K562 (cell line): Measurements from ENCODE around the gene EPHB3. TPM values are rescaled to one million over a fixed set of nuclear protein-coding genes. Genes with fewer than 3 reads are reported as not detected.

ENCODE experiments used
- ATAC-seq: fragments of 200-7000 bp; cut with Tn5 transposase; 3 replicates; pipeline ENCODE4 v1.9.1; 2020; ENCODE audit warnings: moderate library complexity
- BruUV-seq: library from RNA; stranded (reverse); fragments of 400-500 nt; replicated peaks from 2 replicates; lab custom pipeline; 2021; lab: Mats Ljungman, UMichigan
- CTCF ChIA-PET: fragments of 300-600 bp; formaldehyde crosslinking; extraction: SDS; loops from one replicate; lab custom pipeline; 2021; ENCODE audit warnings: low intra/inter-chr PET ratio; lab: Yijun Ruan, JAX
- POLR2A ChIA-PET: fragments of 300-600, 350-650 bp; sonication (Branson Sonifier 250); formaldehyde crosslinking; extraction: SDS; loops from one replicate; lab custom pipeline; 2021; ENCODE audit warnings: antibody characterized with exemption, inconsistent platforms; lab: Yijun Ruan, JAX
- DNase-seq, 4 experiments: peaks; one replicate each; pipeline versions ENCODE4 v3.0.0 to v3.0.0-alpha.2; 2011 to 2018; ENCODE audit warnings: low spot score in 3 of 4, mixed read lengths in 3 of 4; ENCODE audit errors: extremely low read depth in 1 of 4
- FAIRE-seq: peaks from 2 replicates; lab custom pipeline; 2011; peaks lifted over from hg19 to GRCh38; lab: Jason Lieb, UNC
- H2AFZ ChIP-seq: 2 replicates; pipeline ENCODE4 v1.6.0; 2011; ENCODE audit warnings: low read depth, low read length, control low read depth, inconsistent platforms
- H3K27ac ChIP-seq: fragments of 200-600 bp; 3 replicates; pipeline ENCODE4 v1.8.0; 2011; ENCODE audit warnings: low read depth, mild to moderate bottlenecking, control low read depth, inconsistent platforms, low read length, moderate library complexity, mixed read lengths; ENCODE audit errors: extremely low read depth
- H3K27me3 ChIP-seq, 2 experiments: fragments of 300-600 bp in 1 of 2; 2 replicates in 1 of 2; 3 replicates in 1 of 2; pipeline versions ENCODE4 v1.6.0 to v1.8.0; 2011; ENCODE audit warnings: inconsistent platforms in 2 of 2, low read length in 2 of 2, mild to moderate bottlenecking in 1 of 2, mixed read lengths in 1 of 2, moderate library complexity in 1 of 2; ENCODE audit not compliant: control insufficient read depth in 2 of 2, insufficient read depth in 2 of 2
- H3K36me3 ChIP-seq: fragments of 300-600 bp; 3 replicates; pipeline ENCODE4 v1.8.0; 2011; ENCODE audit warnings: mild to moderate bottlenecking, low read length, inconsistent platforms; ENCODE audit not compliant: control insufficient read depth, insufficient read depth
- H3K4me1 ChIP-seq, 2 experiments: fragments of 200-600 bp in 1 of 2; replicated peaks in 1 of 2; 2 replicates in 1 of 2; 3 replicates in 1 of 2; pipeline versions ENCODE4 v1.5.1 to v1.8.0; 2011; ENCODE audit warnings: inconsistent platforms in 2 of 2, low read length in 2 of 2, mild to moderate bottlenecking in 1 of 2, mixed read lengths in 1 of 2, moderate library complexity in 1 of 2; ENCODE audit not compliant: control insufficient read depth in 2 of 2, insufficient read depth in 2 of 2
- H3K4me2 ChIP-seq: 2 replicates; pipeline ENCODE4 v1.6.1; 2011; ENCODE audit warnings: low read length, control low read depth, inconsistent platforms, mixed read lengths; ENCODE audit not compliant: insufficient read depth
- H3K4me3 ChIP-seq: fragments of 200-600 bp; sonication (generic), shearing (Covaris generic); 2 replicates; pipeline ENCODE4 v1.5.1; 2016; ENCODE audit warnings: control low read depth, inconsistent platforms
- H3K79me2 ChIP-seq: fragments of 200-600 bp; 3 replicates; pipeline ENCODE4 v1.8.0; 2011; ENCODE audit warnings: low read length, inconsistent platforms; ENCODE audit not compliant: control insufficient read depth, insufficient read depth
- H3K9ac ChIP-seq, 2 experiments: 2 replicates each; pipeline versions ENCODE4 v1.6.0 to v1.6.1; 2011; ENCODE audit warnings: low read depth in 2 of 2, low read length in 2 of 2, control low read depth in 1 of 2, inconsistent platforms in 1 of 2, mild to moderate bottlenecking in 1 of 2, mixed read lengths in 1 of 2; ENCODE audit not compliant: insufficient read depth in 1 of 2
- H3K9me1 ChIP-seq: one replicate; pipeline ENCODE4 v1.6.0; 2011; ENCODE audit warnings: inconsistent platforms, mild to moderate bottlenecking, low read length, moderate library complexity; ENCODE audit not compliant: control insufficient read depth, insufficient read depth
- H3K9me3 ChIP-seq: replicated peaks from 2 replicates; pipeline ENCODE4 v1.5.1; 2011; ENCODE audit warnings: low read depth, low read length, inconsistent platforms; ENCODE audit not compliant: control insufficient read depth, insufficient read depth
- H4K20me1 ChIP-seq: replicated peaks from 2 replicates; pipeline ENCODE4 v1.6.1; 2011; ENCODE audit warnings: low read length, inconsistent platforms, mixed read lengths; ENCODE audit not compliant: control insufficient read depth, insufficient read depth
- FOXJ2 ChIP-seq: fragments of 200-800 bp; sonication (Bioruptor generic); IDR thresholded peaks from 2 replicates; pipeline ENCODE4 v1.6.1; 2016; ENCODE audit warnings: missing genetic modification characterization, missing compliant biosample characterization
- MCM2 ChIP-seq: fragments of 450-650 bp; IDR thresholded peaks from 2 replicates; pipeline ENCODE4 v1.6.1; 2017; ENCODE audit warnings: low read depth, mild to moderate bottlenecking
- RBM25 ChIP-seq: fragments of 200-400 bp; formaldehyde crosslinking; IDR thresholded peaks from 2 replicates; pipeline ENCODE4 v1.6.1; 2018; ENCODE audit warnings: low read length, low read depth, moderate library complexity; ENCODE audit not compliant: severe bottlenecking
- TAF9B ChIP-seq: fragments of 450-650 bp; IDR thresholded peaks from 2 replicates; pipeline ENCODE4 v1.6.1; 2018; ENCODE audit warnings: mild to moderate bottlenecking; ENCODE audit not compliant: partially characterized antibody
- ZBTB7A ChIP-seq: IDR thresholded peaks from 2 replicates; pipeline ENCODE4 v1.6.1; 2011; ENCODE audit warnings: low read depth, mild to moderate bottlenecking, low read length, moderate library complexity, borderline replicate concordance; ENCODE audit not compliant: control insufficient read depth
- WGBS: fragments of 100-300 bp; shearing (Covaris generic); methylation state at CpG from one replicate; pipeline ENCODE4 v1.1.6; 2016; ENCODE audit warnings: low coverage, mixed read lengths; ENCODE audit not compliant: insufficient coverage; ENCODE audit errors: missing lambda C conversion rate; 5-methylcytosine and 5-hydroxymethylcytosine counted together
- in situ Hi-C: fragments of 300-500 bp; cut with MboI; formaldehyde crosslinking; loops from 4 replicates; pipeline ENCODE4 v1.15.0; 2018; ENCODE audit warnings: inconsistent platforms, mixed read lengths
- intact Hi-C: fragments of 100-400 bp; cut with micrococcal nuclease; formaldehyde crosslinking; loops from 2 replicates; pipeline ENCODE4 v1.14.2; 2022
- polyA plus RNA-seq, 8 experiments: library from polyadenylated mRNA; depleted of rRNA in 4 of 8; stranded (reverse) in 5 of 8; unstranded in 3 of 8; fragments of >200 nt; fragmentation: Nextera tagmentation in 2 of 8; fragmentation: Illumina TruSeq in 1 of 8; extraction: Ambion mirVana in 2 of 8; extraction: Trizol in 1 of 8; gene quantifications; 2 replicates each; pipeline versions ENCODE4 v1.2.1 to v1.2.3, GENCODE V29; 2011 to 2014; ENCODE audit warnings: inconsistent platforms in 1 of 8, missing spikeins in 1 of 8
- total RNA-seq, 7 experiments: library from RNA; depleted of rRNA in 6 of 7; stranded (reverse); fragments of >200 nt in 6 of 7; fragmentation: Illumina TruSeq in 2 of 7; extraction: Trizol in 2 of 7; gene quantifications; 2 replicates each; pipeline versions ENCODE4 v1.2.1 to v1.2.3, GENCODE V29; 2011 to 2021; ENCODE audit warnings: low replicate concordance in 1 of 7

Gene EPHB3
- total and polyA plus RNA-seq, 9 of the 15 experiments (the other 6 are each of a cell fraction or from before 2014, with no cell fraction given), result not detected

- H3K9me3 ChIP-seq, result no peaks in the 10 kb centered on the region
- no peak for FAIRE-seq
- H3K36me3 ChIP-seq, result no peaks in the 10 kb centered on the region
- 0% methylated on average over 17 of the region's 20 CpGs for WGBS
- in situ Hi-C loops (no loop called here), intact Hi-C loops (no loop called here)
- no peak overlapping the region for H3K9ac ChIP-seq
- POLR2A ChIA-PET, result interaction anchor here (0.7 to 0.8 kb wide), 2 partner anchors 10 to 31 kb away, joined by 3 to 4 read pairs; no protein-coding TSS in a partner anchor
- no peak overlapping the region for H3K4me2 ChIP-seq
- H3K79me2 ChIP-seq, result no peaks in the 10 kb centered on the region
- no peak overlapping the region for H3K27ac ChIP-seq
- peak; percentile 79 for TF ChIP-seq RBM25
- TF ChIP-seq MCM2, result no peak
- no TSS peak for BruUV-seq
- no peaks in the 10 kb centered on the region for H3K9me1 ChIP-seq
- ATAC-seq, result no peak
- peaks cover 0 to 10% of the 10 kb centered on the region in 2 experiments; a peak in 2 of 5 replicates for H3K4me1 ChIP-seq
- H3K27me3 ChIP-seq, result peaks cover 43 to 88% of the 10 kb centered on the region in 2 experiments
- H2AFZ ChIP-seq, result no peak overlapping the region
- CTCF ChIA-PET, result interaction anchor here (1.0 kb wide), 1 partner anchor 175 kb away, joined by 3 read pairs; no protein-coding TSS in a partner anchor
- peaks cover 3% of the 10 kb centered on the region for H4K20me1 ChIP-seq
- no peak overlapping the region for H3K4me3 ChIP-seq
- DNase-seq, result no peak
Measured at GRCh38 chr3:184603151-184604030, 41.8 kb downstream of the EPHB3 start.

GRCh38 chr3:184604039-184604601 is 42.5 kb downstream of the EPHB3 start:
- CTCF ChIA-PET, result interaction anchor here (1.0 kb wide), 1 partner anchor 174 kb away, joined by 3 read pairs; no protein-coding TSS in a partner anchor
- no peak overlapping the region for H2AFZ ChIP-seq
- peaks cover 45 to 84% of the 10 kb centered on the region in 2 experiments for H3K27me3 ChIP-seq
- no peak overlapping the region for H3K4me3 ChIP-seq
- POLR2A ChIA-PET, result interaction anchor here (0.7 to 1.3 kb wide), 4 partner anchors 14 to 211 kb away, joined by 3 read pairs; no protein-coding TSS in a partner anchor
- no peaks in the 10 kb centered on the region for H3K36me3 ChIP-seq
- intact Hi-C loops, result no loop called here
- WGBS, result 0% methylated on average over 43 of the region's 56 CpGs
- peaks cover 3% of the 10 kb centered on the region for H4K20me1 ChIP-seq
- DNase-seq (peak in 2 of 4 experiments; percentile 47 to 50), FAIRE-seq (no peak), ATAC-seq (no peak; the same call in 1 of the 3 replicates)
- H3K9me3 ChIP-seq, result no peaks in the 10 kb centered on the region
- BruUV-seq, result no TSS peak
- no peak for TF ChIP-seq TAF9B
- TF ChIP-seq ZBTB7A, result 0 out of 2 replicates have a peak, but pooled peaks have one; percentile 28
- no peak for TF ChIP-seq FOXJ2 (tag)
- no peak overlapping the region for H3K27ac ChIP-seq
- no peak overlapping the region for H3K9ac ChIP-seq
- H3K79me2 ChIP-seq, result no peaks in the 10 kb centered on the region
- no peaks in the 10 kb centered on the region for H3K9me1 ChIP-seq
- in situ Hi-C loops, result no loop called here
- peaks cover 0 to 10% of the 10 kb centered on the region in 2 experiments; a peak in 2 of 5 replicates for H3K4me1 ChIP-seq
- H3K4me2 ChIP-seq, result no peak overlapping the region
